Uterus (tissue), 4 donors: ENCODE results near the gene UQCRQ. TPM values are rescaled to one million over a fixed set of nuclear protein-coding genes. Genes with fewer than 3 reads are reported as not detected.
"Not testable (repeated sequence)": the region's sequence is repeated elsewhere in the genome, so short reads cannot be mapped to it uniquely, and the experiment has no call there.

ENCODE experiments used
- DNase-seq, 2 donors: peaks; one replicate each; pipeline ENCODE4 v3.0.0-alpha.2; 2019 to 2020
- H3K27ac ChIP-seq, 2 donors: fragments of 200-600 bp; sonication (generic); 1 replicate in 1 of 2; 2 replicates in 1 of 2; pipeline ENCODE4 v1.5.1; 2016 to 2018
- H3K27me3 ChIP-seq, 2 donors: fragments of 200-600 bp; sonication (generic); one replicate each; pipeline ENCODE4 v1.5.1; 2018 to 2019; ENCODE audit warnings: control low read depth in 1 of 2
- H3K36me3 ChIP-seq, 2 donors: fragments of 200-600 bp; sonication (generic); one replicate each; pipeline ENCODE4 v1.5.1; 2019; ENCODE audit warnings: control low read depth in 1 of 2
- H3K4me1 ChIP-seq, 2 donors: fragments of 200-600 bp; sonication (generic); one replicate each; pipeline ENCODE4 v1.5.1; 2018 to 2019; ENCODE audit warnings: control low read depth in 1 of 2
- H3K4me3 ChIP-seq, 2 donors: fragments of 200-600 bp; sonication (generic); 1 replicate in 1 of 2; 2 replicates in 1 of 2; pipeline ENCODE4 v1.5.1; 2018 to 2019; ENCODE audit warnings: mild to moderate bottlenecking in 1 of 2
- H3K9me3 ChIP-seq, 2 donors: fragments of 200-600 bp; sonication (generic); one replicate each; pipeline ENCODE4 v1.5.1; 2019; ENCODE audit warnings: control low read depth in 1 of 2
- CTCF ChIP-seq, 4 experiments: fragments of 200-600 bp in 2 of 4; fragments of 450-650 bp in 2 of 4; sonication (generic) in 2 of 4; IDR thresholded peaks; one replicate each; pipeline ENCODE4 v1.5.1; 2016 to 2019; ENCODE audit warnings: antibody characterized with exemption in 4 of 4, mild to moderate bottlenecking in 2 of 4, moderate library complexity in 1 of 4
- POLR2A ChIP-seq, 2 donors: fragments of 450-650 bp; IDR thresholded peaks; one replicate each; pipeline ENCODE4 v1.6.1; 2016; ENCODE audit warnings: antibody characterized with exemption in 2 of 2, mild to moderate bottlenecking in 1 of 2, moderate library complexity in 1 of 2
- intact Hi-C: fragments of 100-400 bp; cut with DNase I; formaldehyde crosslinking; loops from one replicate; pipeline ENCODE4 v1.15.1; 2023; ENCODE audit warnings: low total_unique reads
- total RNA-seq, 4 donors: library from RNA; depleted of rRNA in 3 of 4; stranded (reverse); fragments of >200 nt in 3 of 4; gene quantifications; one replicate each; pipeline versions ENCODE4 v1.1.0 to v1.2.4, GENCODE V29; 2014 to 2023
- donor health status: DM: yes; HTN: yes; CAD: no.

UQCRQ gene
- total RNA-seq, 4 donors from 2014 or later, result 30.5 to 196 (median 115) TPM

GRCh38 chr5:132849347-132849746, 17.1 kb upstream of the UQCRQ start:
- no peaks in the 10 kb centered on the region for H3K9me3 ChIP-seq
- no peaks in the 10 kb centered on the region for H3K4me1 ChIP-seq
- H3K36me3 ChIP-seq, result no peaks in the 10 kb centered on the region
- intact Hi-C loops, result no loop called here
- no peak overlapping the region for H3K4me3 ChIP-seq
- DNase-seq, result no peak
- H3K27ac ChIP-seq, result no peak overlapping the region
- no peak for TF ChIP-seq POLR2A (IDR thresholded peaks at IDR 0.05)
- no peak for TF ChIP-seq CTCF (IDR thresholded peaks at IDR 0.05)
- H3K27me3 ChIP-seq, result no peaks in the 10 kb centered on the region

GRCh38 chr5:132850066-132850465, 16.4 kb upstream of the UQCRQ start:
- Histone ChIP-seq H3K4me1 (no peaks in the 10 kb centered on the region), H3K9me3 (no peaks in the 10 kb centered on the region), H3K27me3 (no peaks in the 10 kb centered on the region), H3K27ac (no peak overlapping the region), H3K4me3 (no peak overlapping the region), H3K36me3 (no peaks in the 10 kb centered on the region)
- DNase-seq, result no peak
- intact Hi-C loops, result no loop called here
- TF ChIP-seq POLR2A (IDR thresholded peaks at IDR 0.05) (no peak), CTCF (IDR thresholded peaks at IDR 0.05) (no peak)

GRCh38 chr5:132853323-132853722, 13.1 kb upstream of the UQCRQ start:
- Histone ChIP-seq H3K9me3 (no peaks in the 10 kb centered on the region), H3K36me3 (no peaks in the 10 kb centered on the region), H3K4me3 (no peak overlapping the region), H3K27ac (no peak overlapping the region), H3K4me1 (no peaks in the 10 kb centered on the region), H3K27me3 (no peaks in the 10 kb centered on the region)
- intact Hi-C loops, result no loop called here
- DNase-seq, result no peak
- TF ChIP-seq CTCF (IDR thresholded peaks at IDR 0.05) (no peak), POLR2A (IDR thresholded peaks at IDR 0.05) (no peak)

- H3K4me1 ChIP-seq, result no peaks in the 10 kb centered on the region
- no peaks in the 10 kb centered on the region for H3K27me3 ChIP-seq
- no peaks in the 10 kb centered on the region for H3K36me3 ChIP-seq
- H3K4me3 ChIP-seq, result no peak overlapping the region
- no peak overlapping the region for H3K27ac ChIP-seq
- no peak for TF ChIP-seq CTCF (IDR thresholded peaks at IDR 0.05)
- H3K9me3 ChIP-seq, result no peaks in the 10 kb centered on the region
- intact Hi-C loops, result no loop called here
- no peak for DNase-seq
Measured at GRCh38 chr5:132853790-132854189, 12.7 kb upstream of the UQCRQ start.

GRCh38 chr5:132854301-132854700, 12.1 kb upstream of the UQCRQ start:
- TF ChIP-seq CTCF (IDR thresholded peaks at IDR 0.05) (no peak), POLR2A (IDR thresholded peaks at IDR 0.05) (no peak)
- H3K27me3 ChIP-seq, result no peaks in the 10 kb centered on the region
- no peaks in the 10 kb centered on the region for H3K9me3 ChIP-seq
- no peaks in the 10 kb centered on the region for H3K36me3 ChIP-seq
- no peak for DNase-seq
- H3K27ac ChIP-seq, result no peak overlapping the region
- H3K4me1 ChIP-seq, result no peaks in the 10 kb centered on the region
- no peak overlapping the region for H3K4me3 ChIP-seq
- intact Hi-C loops, result no loop called here

- H3K36me3 ChIP-seq, H3K27me3 ChIP-seq, H3K27ac ChIP-seq, intact Hi-C loops, DNase-seq, H3K9me3 ChIP-seq, H3K4me1 ChIP-seq, H3K4me3 ChIP-seq: not testable (repeated sequence)
Measured at GRCh38 chr5:132854992-132855391, 11.4 kb upstream of the UQCRQ start.
